K562 (cell line): ENCODE data around the gene LARP4B.

ENCODE experiments used
- ESRRA ChIP-seq: fragments of 450-650 bp; IDR thresholded peaks from 2 replicates; pipeline ENCODE4 v1.6.1; 2014; ENCODE audit warnings: low read depth, mild to moderate bottlenecking, moderate library complexity, borderline replicate concordance
- EZH2 ChIP-seq: IDR thresholded peaks from 2 replicates; pipeline ENCODE4 v1.6.1; 2012; ENCODE audit warnings: low read depth, mild to moderate bottlenecking, inconsistent platforms, low read length, borderline replicate concordance
- HDAC3 ChIP-seq: fragments of 450-650 bp; IDR thresholded peaks from 2 replicates; pipeline ENCODE4 v1.6.1; 2018; ENCODE audit warnings: borderline replicate concordance, mild to moderate bottlenecking, moderate library complexity; ENCODE audit not compliant: partially characterized antibody
- HNRNPLL ChIP-seq: fragments of 200-400 bp; formaldehyde crosslinking; IDR thresholded peaks from 2 replicates; pipeline ENCODE4 v1.6.1; 2017; ENCODE audit warnings: low read length, low read depth, mild to moderate bottlenecking; ENCODE audit not compliant: poor library complexity, severe bottlenecking
- MAFK ChIP-seq: IDR thresholded peaks from 2 replicates; pipeline ENCODE4 v1.6.1; 2011; ENCODE audit warnings: low read length, improper control_type of control experiment
- MYC ChIP-seq, 2 experiments: fragments of 250-450 bp in 1 of 2; sonication (Bioruptor Pico) in 1 of 2; IDR thresholded peaks; 2 replicates each; pipeline versions ENCODE4 v1.5.1 to v1.6.1; 2012 to 2021; ENCODE audit warnings: low read depth in 2 of 2, borderline replicate concordance in 1 of 2, improper control_type of control experiment in 1 of 2, low read length in 1 of 2, mild to moderate bottlenecking in 1 of 2, moderate library complexity in 1 of 2
- POLR2AphosphoS5 ChIP-seq: IDR thresholded peaks from 2 replicates; pipeline ENCODE4 v1.6.1; 2011; ENCODE audit warnings: mild to moderate bottlenecking, low read depth, low read length, moderate library complexity; ENCODE audit not compliant: control insufficient read depth, insufficient read depth
- RAD21 ChIP-seq, 2 experiments: fragments of 250-450 bp in 1 of 2; fragments of 450-650 bp in 1 of 2; sonication (Bioruptor Pico) in 1 of 2; formaldehyde crosslinking in 1 of 2; IDR thresholded peaks in 1 of 2; conservative IDR thresholded peaks in 1 of 2; 2 replicates each; pipeline versions ENCODE4 v1.4.0 to v1.8.0; 2020 to 2022; ENCODE audit warnings: mild to moderate bottlenecking in 2 of 2, moderate library complexity in 1 of 2
- SAFB2 ChIP-seq: fragments of 200-400 bp; formaldehyde crosslinking; IDR thresholded peaks from 2 replicates; pipeline ENCODE4 v1.6.1; 2018; ENCODE audit warnings: borderline replicate concordance, low read length, low read depth, moderate library complexity; ENCODE audit not compliant: severe bottlenecking
- TF ChIP-seq, protein P1 (sequence below): fragments of 250-450 bp; sonication (Bioruptor Pico); IDR thresholded peaks from 2 replicates; pipeline ENCODE4 v1.5.0; 2020; ENCODE audit warnings: mild to moderate bottlenecking, borderline replicate concordance
- TF ChIP-seq, protein P2 (sequence below), 2 experiments: fragments of 450-650 bp in 1 of 2; IDR thresholded peaks; 2 replicates each; pipeline ENCODE4 v1.6.1; 2011 to 2017; ENCODE audit warnings: low read depth in 2 of 2, antibody characterized with exemption in 1 of 2, borderline replicate concordance in 1 of 2, low read length in 1 of 2, mild to moderate bottlenecking in 1 of 2, mixed read lengths in 1 of 2; ENCODE audit not compliant: control insufficient read depth in 1 of 2
- TF ChIP-seq, protein P3 (sequence below): sonication (generic); formaldehyde crosslinking; IDR thresholded peaks from 2 replicates; pipeline ENCODE4 v1.8.1; 2023; ENCODE audit warnings: mild to moderate bottlenecking, missing genetic modification reagents

DNA sequence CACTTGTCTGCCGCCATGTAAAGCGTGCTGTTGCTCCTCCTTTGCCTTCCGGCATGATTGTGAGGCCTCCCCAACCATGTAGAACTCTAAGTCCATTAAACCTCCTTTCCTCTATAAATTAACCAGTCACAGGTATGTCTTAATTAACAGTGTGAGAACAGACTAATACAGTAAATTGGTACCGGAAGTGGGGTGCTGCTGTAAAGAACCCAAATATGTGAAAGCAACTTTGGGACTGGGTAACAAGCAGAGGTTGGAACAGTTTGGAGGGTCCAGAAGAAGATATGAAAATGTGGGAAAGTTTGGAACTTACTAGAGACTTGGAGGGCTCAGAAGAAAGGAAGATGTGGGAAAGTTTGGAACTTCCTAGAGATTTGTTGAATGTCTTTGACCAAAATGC, 135.3 kb downstream of the LARP4B start:
- TF ChIP-seq RAD21 (CRISPR knock-in tag; conservative IDR thresholded peaks at IDR 0.05 in 1 of 2, IDR thresholded peaks at IDR 0.05 in 1 of 2) (no peak), MAFK (no peak), SAFB2 (no peak), MYC (IDR thresholded peaks at IDR 0.05; ENCODE audit: low read depth, low read length) (no peak), MYC (CRISPR knock-in tag; IDR thresholded peaks at IDR 0.05; ENCODE audit: borderline replicate concordance, low read depth) (no peak), POLR2AphosphoS5 (no peak), EZH2 (no peak), HNRNPLL (no peak), HDAC3 (no peak), ESRRA (no peak)
- TF ChIP-seq, protein P1, sequence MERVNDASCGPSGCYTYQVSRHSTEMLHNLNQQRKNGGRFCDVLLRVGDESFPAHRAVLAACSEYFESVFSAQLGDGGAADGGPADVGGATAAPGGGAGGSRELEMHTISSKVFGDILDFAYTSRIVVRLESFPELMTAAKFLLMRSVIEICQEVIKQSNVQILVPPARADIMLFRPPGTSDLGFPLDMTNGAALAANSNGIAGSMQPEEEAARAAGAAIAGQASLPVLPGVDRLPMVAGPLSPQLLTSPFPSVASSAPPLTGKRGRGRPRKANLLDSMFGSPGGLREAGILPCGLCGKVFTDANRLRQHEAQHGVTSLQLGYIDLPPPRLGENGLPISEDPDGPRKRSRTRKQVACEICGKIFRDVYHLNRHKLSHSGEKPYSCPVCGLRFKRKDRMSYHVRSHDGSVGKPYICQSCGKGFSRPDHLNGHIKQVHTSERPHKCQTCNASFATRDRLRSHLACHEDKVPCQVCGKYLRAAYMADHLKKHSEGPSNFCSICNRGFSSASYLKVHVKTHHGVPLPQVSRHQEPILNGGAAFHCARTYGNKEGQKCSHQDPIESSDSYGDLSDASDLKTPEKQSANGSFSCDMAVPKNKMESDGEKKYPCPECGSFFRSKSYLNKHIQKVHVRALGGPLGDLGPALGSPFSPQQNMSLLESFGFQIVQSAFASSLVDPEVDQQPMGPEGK (CRISPR knock-in tag), result no peak
- TF ChIP-seq, protein P2, sequence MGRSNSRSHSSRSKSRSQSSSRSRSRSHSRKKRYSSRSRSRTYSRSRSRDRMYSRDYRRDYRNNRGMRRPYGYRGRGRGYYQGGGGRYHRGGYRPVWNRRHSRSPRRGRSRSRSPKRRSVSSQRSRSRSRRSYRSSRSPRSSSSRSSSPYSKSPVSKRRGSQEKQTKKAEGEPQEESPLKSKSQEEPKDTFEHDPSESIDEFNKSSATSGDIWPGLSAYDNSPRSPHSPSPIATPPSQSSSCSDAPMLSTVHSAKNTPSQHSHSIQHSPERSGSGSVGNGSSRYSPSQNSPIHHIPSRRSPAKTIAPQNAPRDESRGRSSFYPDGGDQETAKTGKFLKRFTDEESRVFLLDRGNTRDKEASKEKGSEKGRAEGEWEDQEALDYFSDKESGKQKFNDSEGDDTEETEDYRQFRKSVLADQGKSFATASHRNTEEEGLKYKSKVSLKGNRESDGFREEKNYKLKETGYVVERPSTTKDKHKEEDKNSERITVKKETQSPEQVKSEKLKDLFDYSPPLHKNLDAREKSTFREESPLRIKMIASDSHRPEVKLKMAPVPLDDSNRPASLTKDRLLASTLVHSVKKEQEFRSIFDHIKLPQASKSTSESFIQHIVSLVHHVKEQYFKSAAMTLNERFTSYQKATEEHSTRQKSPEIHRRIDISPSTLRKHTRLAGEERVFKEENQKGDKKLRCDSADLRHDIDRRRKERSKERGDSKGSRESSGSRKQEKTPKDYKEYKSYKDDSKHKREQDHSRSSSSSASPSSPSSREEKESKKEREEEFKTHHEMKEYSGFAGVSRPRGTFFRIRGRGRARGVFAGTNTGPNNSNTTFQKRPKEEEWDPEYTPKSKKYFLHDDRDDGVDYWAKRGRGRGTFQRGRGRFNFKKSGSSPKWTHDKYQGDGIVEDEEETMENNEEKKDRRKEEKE (IDR thresholded peaks at IDR 0.05; ENCODE audit: borderline replicate concordance in 1 of 2, control insufficient read depth in 1 of 2, low read depth in 2 of 2, low read length in 1 of 2), result no peak
- TF ChIP-seq, protein P3, sequence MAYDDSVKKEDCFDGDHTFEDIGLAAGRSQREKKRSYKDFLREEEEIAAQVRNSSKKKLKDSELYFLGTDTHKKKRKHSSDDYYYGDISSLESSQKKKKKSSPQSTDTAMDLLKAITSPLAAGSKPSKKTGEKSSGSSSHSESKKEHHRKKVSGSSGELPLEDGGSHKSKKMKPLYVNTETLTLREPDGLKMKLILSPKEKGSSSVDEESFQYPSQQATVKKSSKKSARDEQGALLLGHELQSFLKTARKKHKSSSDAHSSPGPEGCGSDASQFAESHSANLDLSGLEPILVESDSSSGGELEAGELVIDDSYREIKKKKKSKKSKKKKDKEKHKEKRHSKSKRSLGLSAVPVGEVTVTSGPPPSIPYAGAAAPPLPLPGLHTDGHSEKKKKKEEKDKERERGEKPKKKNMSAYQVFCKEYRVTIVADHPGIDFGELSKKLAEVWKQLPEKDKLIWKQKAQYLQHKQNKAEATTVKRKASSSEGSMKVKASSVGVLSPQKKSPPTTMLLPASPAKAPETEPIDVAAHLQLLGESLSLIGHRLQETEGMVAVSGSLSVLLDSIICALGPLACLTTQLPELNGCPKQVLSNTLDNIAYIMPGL (CRISPR knock-in tag), result no peak
